COR-L47 (cell line): ENCODE measurements around the gene DHX32.
A peak's percentile ranks its signal among the peaks of the same experiment; 100 is the strongest.

Source experiments
- DNase-seq: peaks from one replicate; lab custom pipeline; 2025; lab: John Stamatoyannopoulos, UW

DHX32 gene

GRCh38 chr10:125846894-125847293 is 34.2 kb downstream of the DHX32 start:
- no peak for DNase-seq

- DNase-seq: no peak
Observed at GRCh38 chr10:125845617-125846016, 35.5 kb downstream of the DHX32 start.

DNA sequence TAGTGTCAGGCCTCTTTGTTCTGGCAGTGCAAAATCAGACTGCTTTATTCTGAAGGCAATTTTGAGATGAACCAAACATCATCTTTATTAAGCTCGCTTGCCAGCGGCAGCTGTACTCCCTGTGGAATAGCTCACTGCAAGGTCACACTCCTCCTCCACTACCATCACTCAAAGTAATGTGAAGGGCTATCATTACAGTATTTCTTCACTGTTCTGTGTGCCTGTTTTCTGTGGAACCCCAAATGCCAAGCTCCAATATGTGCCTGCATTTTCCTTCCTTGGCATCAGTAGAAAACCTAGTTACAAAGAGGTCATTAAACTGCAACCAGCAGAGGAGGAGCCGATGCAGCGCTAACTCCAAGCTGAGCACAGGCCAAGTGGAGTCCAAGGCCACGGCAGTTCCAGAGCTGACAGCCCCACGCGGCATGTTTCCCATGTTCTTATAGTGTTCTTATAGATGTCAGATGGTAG is 36.3 kb downstream of the DHX32 start:
- no peak for DNase-seq

DNA sequence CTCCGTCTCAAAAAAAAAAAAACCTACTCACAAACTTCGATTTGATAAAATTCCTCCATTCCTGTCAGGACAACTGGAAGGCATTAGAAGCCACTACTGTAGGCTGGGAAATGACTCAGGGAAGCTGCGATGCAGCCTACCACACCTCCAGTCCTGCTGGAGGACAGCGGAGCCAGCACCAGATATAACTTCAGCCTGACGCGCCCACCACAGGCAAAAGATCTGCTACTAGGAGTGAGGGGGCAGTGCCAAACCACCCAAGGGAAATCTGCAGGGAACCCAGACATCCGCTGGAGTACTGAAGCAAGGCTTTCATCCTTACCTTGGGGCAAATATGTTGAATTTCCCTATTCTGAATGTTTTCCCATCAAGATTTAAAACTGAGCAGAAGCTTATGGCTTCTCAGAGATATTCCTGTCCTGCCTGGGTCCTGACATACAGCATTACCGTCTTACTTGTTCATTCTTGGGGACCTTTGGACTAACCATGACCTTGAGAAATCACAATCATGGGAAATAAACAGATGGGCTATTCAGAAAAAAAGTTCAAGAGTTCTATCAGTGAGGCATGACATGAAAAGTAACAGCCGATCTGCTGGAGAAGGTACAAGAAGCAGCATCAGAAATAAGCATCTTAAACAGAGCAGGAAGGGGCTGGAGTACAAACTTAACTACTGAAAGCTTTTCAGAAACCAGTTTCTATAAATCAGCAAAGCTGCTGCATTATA is 37.3 kb downstream of the DHX32 start:
- no peak for DNase-seq

DNA sequence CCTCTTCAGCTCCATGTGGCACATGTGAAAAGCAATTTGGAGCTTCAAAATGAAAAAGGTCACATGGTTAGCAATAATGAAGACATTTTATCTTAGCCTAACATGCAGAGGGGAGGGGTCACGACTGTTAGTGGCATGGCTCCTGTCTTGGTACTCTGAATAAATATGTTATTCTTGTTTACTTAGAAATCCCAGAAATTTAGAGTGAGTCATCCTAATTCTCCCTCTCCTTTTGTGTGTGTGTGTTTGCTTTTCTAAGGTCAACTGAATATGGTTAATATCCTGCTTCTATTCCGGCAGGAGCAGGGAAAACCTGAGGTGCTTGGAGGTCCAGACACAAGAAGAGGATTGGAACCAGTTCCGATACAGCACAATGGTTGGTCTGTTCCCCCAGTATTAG is 40.1 kb downstream of the DHX32 start:
- DNase-seq: no peak

DNA sequence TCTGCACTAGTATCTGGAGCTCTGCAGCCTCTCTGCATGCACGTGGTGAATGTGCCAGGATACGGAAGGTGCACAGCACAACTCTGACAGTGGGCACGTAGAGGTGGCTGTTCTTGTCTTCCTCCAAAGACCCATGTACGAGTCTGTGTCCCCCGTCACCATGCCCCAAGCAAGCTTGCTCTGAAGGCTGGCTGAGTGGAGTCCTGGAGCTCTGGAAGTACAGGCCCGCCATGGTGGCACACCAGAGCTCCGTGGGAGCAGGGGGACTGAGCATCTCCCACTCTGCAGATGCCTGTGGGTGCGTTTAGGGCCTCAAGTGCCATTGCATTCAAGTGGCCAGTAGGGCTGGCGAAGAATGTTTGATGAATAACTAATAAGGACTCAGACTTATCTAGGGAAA is 40.7 kb downstream of the DHX32 start:
- no peak for DNase-seq

GRCh38 chr10:125838802-125839575 is 42.1 kb downstream of the DHX32 start:
- DNase-seq: no peak

DNA sequence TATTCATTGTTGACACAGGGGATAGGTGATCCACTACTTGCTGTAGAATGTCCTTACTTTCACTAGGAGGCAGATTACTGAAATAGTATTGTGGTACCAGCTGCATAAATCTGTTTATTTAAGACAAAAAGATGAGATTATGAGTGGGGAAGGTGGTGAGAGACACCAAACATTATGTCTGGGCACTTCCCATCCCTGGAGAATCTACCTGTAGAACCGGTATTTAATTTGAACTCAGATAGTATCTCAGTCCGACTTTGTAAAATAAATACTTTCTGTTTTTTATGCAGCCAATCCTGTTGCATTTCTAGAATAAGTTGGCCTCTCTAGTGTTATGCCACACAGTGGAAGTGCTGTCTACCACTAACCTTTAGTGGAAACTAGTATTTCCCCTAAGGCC is 44.3 kb downstream of the DHX32 start:
- DNase-seq: no peak

- no peak for DNase-seq
Observed at GRCh38 chr10:125828311-125828710, 52.8 kb downstream of the DHX32 start.

DNA sequence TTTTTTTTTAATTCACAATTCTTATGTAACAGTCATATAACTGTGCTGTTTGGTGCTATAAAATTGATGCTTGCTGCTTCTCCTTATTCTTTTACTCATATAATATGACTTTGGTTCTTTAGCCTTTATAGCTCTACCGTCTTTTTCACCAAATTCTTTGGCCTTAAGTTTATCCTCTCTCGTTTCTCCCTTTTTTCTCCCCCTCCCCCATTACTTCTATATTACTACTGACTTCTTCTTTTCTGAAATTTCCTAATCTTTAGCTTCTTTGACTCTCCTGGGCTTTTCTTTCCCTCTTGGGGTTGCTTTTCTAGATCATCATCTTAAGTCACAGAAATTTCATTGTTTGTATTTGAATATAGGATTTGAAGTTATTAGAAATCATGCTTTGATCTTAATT is 54.0 kb downstream of the DHX32 start:
- no peak for DNase-seq

DNA sequence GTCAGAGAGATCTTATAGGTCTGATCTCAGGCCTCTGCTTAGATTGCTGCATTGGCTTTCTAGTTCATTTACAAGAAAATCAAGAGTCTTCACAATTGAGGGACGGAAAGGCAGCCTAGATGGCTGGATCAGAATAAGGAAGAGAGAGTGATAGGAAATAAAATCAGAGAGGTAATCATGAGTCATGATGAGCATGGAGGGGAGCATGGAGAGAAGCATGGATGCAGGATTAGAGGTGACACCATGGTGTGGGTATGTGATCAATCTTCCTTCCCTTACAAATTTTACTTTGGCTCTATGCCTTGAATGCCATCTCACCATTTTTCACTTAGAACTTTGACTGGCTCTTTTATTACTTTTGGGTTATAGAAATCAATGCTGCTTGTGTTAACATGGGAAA is 56.4 kb downstream of the DHX32 start:
- DNase-seq: no peak

DNA sequence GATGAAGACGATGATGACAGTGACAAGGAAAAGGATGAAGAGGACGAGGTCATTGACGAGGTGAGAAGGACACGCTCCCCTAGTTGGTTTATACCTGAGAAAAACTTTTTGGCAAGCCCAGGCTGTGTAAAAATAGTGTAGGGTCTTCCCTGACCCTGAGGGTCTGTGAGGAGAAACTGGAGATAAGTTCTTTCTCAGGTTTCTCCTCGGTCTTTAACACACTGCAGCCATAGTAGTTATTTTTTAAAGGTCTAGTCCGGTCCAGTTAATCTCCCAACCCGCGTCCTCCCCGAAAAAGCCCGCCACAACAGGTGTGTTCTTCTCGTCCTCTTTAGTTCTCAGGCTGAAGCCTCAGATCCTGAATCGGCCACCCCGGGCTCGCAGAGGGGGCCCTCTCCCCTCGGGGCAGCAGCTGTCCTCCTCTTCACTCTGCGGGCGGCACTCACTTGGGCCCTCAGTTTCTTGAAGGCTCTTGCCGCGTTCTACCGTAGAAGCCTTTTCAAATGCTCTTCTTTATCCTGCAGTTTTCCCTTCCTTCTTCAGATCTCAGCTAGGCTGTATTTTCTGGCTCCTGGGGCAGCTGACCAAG is 57.3 kb downstream of the DHX32 start:
- no peak for DNase-seq

DNA sequence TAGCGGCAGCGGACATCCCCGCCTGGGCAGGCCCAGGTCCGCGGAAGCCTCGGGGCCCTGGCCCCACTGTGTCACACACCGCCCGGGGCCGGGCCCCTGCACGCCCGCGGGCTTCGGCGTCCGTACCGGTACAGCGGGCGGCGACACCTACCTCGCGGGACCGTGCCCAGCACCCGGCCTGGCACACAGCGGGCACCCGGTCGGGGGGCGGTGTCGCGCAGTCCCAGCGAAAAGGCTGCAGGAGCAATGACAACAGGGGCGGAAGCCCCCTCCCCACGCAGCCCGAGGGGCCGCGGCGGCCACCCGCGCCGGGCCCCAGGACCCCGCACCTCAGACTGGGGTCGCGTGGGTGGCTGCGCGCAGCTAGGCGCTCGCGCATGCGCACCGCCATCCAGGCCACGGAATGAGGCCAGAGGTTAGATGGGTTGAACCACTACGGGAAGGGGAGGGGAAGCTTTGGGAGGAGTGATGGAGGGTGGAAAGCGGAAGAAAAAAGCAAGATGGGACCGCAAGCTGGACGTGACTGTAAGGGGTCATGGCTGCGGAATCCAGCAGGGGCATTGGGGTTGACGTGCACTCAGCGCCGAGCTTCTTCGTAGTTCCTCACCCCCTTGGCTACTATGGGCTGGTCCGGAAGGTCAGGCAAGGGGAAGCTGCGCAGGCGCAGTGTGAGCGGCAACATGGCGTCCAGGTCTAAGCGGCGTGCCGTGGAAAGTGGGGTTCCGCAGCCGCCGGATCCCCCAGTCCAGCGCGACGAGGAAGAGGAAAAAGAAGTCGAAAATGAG is 58.0 kb downstream of the DHX32 start, which contains the start of the genes BCCIP and UROS:
BCCIP (plus strand) TSS at position 669 of the 785 bp plus-strand sequence; CDS start at position 681, 12 bp downstream.
UROS (minus strand) TSS at position 381 of the 785 bp plus-strand sequence. CDS start 6,759 bp downstream, outside the sequence.
- peak; percentile 73 for DNase-seq

DNA sequence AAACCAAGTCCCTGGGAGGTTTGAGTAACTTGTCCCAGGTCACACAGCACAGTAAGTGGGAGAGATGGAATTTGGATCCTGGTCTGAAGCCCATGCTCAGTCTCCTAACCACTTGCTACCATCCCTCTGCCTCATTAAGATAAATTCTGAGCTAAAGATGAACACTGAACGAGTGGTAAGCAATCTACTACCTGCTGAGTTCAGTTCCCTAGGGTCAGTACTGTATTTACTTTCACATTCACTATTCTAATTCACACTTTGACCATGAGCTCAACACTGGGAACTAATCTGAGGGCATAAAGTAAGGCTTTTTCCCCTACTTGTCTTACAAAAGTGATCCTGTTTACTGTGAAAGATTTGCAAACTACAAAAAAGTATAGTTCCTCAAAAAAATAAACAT is 60.4 kb downstream of the DHX32 start:
- DNase-seq: no peak

- no peak for DNase-seq
Observed at GRCh38 chr10:125817337-125817946, 63.6 kb downstream of the DHX32 start.

DNA sequence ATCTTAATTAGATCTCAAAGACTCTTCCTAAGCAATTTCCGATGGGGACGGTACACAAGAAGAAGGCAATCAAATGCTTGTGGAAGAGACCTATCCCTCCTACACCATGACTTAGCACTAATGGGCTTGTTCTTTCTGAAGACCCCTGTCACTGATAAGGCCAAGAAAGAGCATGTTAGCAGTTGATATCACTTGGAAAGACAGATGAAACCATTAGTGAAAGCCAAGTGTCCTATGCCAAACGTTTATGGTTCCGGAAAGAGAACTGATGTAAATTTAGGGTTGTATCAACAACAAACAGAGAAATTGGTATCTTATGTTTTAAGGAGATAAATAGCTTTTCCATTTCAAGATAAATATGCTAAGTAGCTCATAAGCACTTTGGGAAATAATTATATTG is 64.5 kb downstream of the DHX32 start:
- no peak for DNase-seq

GRCh38 chr10:125815764-125816163 is 65.3 kb downstream of the DHX32 start:
- no peak for DNase-seq

DNA sequence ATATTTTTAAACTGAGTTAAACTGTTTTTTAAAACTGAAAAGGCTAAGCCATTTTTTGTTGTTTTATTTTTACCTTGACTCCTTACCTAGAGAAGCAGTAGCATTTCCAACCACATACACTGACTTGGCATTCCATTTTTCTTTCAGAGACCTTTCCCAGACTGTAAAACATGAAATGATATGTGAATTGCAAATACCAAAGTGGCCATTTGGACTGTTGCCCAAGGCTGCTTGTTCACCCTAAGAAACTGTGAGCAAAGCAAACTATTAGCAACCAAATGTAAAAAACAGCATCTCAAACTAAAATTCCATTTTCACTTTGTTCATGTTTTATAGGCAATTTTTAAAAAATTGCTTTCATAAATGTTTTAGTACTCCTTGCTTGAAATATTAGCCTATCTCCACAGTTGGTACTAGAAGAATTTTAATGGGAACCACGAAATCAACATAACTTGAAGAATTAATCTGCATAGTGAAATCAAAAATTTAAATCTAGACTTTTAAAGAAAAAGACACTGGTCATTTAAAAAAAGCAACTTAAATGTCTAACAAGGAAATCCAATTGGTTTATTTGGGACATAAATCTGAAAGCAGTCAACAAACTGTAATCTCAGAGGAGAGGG is 68.9 kb downstream of the DHX32 start:
- DNase-seq: no peak

DNA sequence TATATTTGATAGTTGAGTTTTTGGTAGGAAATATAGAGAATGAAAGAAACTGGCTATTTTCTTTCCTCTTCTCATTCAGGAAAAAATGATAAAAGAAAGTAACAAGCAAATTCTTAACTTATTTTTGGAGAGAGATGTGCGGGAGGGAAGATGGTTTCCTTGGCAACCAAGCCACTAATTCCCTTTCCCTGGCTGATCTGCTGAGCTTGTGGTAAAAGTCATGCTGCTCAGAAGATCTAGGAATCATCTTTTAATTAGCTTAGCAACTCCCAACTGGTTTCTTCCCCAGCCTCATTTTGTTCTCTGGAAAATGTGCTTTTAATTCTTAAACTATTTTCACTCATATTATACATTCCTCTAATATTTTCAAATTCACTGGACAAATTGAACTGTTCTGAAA is 69.8 kb downstream of the DHX32 start:
- no peak for DNase-seq

DNA sequence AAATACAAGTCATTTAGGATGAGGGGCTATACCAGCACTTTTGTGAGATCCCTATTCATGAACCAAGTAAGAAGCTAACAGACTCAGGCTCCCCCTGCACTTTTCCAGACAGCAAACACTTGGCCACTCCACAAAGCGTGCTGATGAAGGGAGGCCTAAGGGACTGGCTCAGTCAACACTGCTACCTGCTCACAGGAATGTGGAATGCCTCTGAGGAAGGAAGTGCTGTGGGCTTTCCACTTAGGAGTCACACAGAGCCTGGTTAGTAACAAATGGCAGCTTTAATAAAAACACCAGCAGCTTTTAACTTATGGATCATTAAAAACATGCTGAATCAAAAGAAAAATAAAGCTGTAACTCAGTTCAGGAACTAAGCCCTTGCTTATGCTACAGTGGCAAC is 73.0 kb downstream of the DHX32 start:
- DNase-seq: no peak

DNA sequence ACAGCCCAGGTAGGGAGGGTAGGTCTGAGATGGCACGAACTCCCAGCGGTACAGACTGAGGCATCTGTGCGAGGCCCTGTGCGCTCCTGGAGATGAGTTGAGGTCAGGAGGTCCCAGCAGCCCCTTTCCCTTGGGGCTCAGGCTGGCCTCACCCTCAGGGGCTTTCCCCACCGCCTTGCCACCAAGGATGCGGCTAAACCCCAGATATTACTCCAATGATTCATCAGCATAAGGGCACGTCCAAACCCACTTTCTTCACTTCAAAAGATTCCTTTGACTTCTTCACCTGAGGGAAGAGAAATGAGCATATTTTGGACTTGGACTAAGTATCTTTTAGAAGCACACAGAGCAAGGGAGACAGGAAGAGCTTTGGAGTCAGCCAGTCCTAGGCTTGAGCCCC is 78.4 kb downstream of the DHX32 start:
- DNase-seq: no peak
